Measurements from ENCODE around the gene ARRDC4.

DNA sequence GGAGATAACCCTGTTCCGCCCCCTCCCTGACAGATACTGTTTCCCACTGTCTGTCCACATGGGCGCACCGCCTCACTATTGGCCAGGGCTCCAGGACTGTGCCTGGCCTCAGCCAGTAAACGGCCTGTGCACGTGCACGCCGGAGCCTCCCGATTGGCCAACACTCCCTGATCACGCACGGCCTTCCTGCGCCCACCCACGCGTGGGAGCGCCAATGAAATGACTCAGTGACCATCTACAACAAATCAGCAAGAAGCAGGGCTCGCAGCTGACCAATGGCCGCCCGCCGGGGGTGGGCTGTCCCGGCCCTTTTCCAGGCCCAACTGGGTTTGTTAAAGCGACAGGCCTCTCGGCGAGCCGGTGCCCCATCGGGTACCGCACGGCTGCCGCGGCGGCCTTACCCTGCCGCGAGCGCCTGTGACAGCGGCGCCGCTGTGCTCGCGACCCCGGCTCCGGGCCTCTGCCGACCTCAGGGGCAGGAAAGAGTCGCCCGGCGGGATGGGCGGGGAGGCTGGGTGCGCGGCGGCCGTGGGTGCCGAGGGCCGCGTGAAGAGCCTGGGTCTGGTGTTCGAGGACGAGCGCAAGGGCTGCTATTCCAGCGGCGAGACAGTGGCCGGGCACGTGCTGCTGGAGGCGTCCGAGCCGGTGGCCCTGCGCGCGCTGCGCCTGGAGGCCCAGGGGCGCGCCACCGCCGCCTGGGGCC lies at the start of gene ARRDC4:
- TF ChIP-seq CTCF (IDR thresholded peaks at IDR 0.05; ENCODE audit: insufficient read depth, low read length, poor library complexity, severe bottlenecking) (no peak), EZH2phosphoT487 (conservative IDR thresholded peaks at IDR 0.05; ENCODE audit: low read length) (no peak)
